NCI-H748 (cell line): ENCODE results near the gene KANSL1L.
"Not testable (repeated sequence)": the region's sequence is repeated elsewhere in the genome, so short reads cannot be mapped to it uniquely, and the experiment has no call there.

ENCODE experiments used
- DNase-seq: peaks from one replicate; lab custom pipeline; 2025; ENCODE audit not compliant: unreplicated experiment; lab: John Stamatoyannopoulos, UW

KANSL1L gene

DNA sequence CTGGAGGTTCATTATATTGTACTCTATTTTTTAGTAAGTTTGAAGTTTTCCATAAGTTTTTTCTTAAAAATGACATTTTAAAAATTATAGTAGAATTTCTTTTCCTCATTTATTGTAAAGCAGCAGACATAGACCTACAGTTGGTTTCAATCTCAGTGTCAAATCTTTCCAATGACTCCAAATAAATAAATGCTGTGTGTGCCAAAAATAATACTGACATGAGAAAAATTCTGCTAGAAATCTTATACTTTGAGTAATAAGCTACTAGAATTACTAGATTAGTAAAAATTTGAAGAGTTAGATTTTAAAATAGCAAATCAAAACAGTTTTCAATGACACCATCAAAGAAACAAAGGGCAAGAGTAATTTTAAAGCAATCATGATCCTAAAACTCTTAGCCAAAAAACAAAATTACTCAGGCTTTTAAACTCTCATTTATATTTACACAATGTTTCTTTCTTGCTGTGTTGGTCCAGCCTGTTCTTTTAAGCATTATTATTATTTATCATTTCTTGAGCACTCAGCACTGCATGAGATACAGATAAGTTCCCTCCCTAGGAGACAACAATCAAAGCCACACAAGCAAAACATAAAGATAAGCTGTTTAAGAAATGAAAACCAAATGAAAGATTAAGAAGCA lies 8.3 kb upstream of the KANSL1L start:
- DNase-seq: no peak

DNA sequence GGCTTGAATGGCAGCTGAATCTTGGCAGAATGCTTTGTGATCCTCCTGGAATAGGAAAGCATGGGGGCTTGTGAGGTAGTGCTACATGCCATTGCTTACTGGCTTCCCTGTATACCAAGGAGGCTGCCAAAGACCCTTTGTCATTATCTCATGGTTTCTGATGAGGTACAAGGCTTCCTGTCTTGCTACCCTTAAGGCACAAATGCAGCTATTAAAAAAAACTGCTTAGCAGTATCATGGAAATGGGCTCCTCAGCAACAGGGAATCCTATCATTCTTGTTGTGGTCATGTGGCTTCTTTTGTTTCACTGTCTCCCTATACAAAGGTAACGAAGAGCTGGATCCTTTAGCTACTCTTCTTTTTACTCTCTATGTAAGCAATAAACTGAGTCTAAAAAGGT lies 6.6 kb upstream of the KANSL1L start:
- DNase-seq: no peak

DNA sequence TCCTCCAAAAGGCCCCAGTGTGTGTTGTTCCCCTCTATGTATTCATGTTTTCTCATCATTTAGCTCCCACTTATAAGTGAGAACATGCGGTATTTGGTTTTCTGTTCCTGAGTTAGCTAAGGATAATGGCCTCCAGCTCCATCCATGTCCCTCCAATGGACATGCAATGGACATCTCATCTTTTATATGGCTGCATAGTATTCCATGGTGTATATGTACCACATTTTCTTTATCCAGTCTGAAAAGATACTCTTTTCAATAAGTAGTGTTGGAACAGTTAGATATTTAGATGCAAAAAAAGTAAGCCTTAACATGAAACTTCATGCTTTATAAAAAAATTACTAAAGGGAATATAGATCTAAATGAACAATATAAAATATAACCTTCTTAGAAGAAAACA lies 5.9 kb upstream of the KANSL1L start:
- not testable (repeated sequence) for DNase-seq

DNA sequence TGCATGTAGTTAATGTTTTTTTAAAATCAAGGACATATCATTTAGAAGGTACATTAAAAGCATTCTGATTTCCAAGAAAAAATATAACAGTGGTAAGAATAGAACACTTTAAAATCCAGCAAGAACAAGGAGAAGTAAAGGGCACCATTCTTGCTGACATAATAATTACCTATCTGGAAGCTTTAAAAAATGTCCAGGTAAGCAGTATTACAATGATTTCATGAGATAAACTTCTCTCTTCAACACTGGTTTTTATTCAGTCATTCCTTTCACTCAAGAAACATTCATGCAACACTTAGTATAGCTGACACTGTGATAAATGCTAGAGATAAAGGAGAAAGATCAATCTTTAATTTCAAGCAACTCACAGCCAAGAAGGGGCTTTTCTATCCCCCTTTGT lies 2.9 kb upstream of the KANSL1L start:
- DNase-seq: no peak

DNA sequence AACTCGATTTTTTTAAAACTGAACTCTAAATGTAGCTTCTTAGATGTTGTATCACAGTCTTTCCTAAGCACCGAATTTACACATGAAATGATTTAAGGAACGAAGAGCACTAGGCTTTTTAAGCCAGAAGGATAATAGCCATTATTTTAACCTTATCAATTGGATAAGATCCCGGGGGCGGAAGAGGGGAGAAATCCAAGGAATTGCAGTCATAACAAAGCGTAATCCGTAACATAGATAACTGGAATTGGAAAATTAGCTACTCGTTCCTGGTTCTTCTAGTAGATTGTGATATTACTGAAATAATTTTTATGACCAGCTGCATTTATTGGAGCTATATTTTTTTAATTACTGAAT lies 988 bp upstream of the KANSL1L start:
- peak; percentile 56 for DNase-seq

DNA sequence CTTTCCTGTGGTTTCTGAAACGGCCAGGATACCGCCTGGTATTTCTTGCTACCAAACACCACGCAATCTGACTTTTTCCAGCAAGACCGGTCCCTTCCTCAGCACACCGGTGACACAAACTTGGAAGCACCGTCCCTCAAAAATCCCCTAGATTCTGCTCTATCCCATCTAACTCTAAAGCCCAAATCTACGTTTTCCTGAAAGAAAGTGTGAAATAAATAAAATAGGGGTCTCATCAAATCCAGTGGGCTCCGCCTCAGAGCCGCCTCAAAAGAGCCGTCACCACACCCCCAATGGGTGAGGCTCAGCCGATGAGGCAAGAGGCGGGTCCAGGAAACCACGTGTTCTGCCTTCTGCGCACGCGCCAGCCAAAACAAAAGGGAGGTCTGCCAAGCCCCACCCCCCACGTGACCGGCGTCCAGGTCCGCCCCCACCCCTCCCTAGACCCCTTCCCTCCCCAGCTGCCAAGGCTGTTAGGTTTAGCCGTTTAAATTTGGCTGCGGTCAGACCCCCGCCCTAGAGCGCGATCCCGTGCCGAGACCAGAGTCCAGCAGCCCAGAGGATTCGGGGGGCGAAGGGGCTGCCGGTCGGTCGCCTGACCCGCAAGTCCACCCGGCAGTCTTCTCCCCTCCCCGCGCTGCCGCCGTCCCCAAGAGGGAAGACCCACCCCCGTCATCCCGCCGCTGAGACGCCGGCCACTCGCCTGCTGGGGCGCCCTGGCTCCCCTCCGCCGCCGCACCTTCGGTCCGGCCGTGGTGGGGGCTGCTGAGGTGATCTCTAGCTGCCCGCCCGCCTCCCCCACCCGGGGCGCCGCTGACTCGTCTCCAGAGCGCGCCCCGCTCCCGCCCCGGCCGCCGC lies 534 bp downstream of the KANSL1L start:
- peak; percentile 96 for DNase-seq

DNA sequence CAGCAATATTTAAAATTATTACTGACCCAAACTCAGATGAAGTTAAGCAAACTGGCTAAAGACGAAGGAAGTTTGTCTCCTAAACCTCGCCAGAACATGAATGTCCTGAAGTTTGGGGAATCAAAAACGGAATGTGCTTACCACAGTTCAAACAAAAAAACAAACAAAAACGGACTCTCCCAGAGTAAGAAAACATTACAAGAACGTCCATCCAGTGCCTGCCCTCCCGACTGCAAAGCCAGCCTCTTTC lies 1.1 kb downstream of the KANSL1L start:
- no peak for DNase-seq

DNA sequence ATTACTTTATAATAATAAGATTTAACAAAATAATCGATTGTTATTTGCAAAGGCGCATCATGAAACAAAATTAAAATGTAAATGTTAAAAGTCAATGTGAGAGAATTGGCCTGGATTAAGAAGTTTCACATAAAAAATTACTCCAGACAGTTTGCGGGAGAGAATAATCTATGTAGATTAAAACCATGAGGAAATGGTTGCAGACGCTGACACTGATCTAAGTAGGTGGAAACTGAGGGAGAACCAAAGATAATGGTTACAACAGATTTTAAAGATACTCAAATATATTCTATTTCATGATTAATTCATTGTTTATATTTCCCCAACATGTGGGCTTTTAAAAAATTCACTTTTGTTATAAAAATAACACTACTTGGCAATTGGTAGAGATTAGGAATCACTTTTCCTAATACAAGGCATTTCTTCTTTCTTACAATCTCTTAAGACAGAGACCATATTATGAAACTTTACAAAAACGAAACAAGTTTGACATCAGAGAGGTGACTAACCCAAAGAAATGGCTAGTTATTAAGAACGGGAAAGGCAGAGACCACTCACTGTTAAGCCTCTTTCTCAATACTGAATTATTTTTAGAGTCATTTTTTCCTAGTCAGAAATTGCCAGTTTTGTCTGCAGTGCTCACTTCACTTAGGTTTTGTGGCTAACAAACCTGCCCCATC lies 1.6 kb downstream of the KANSL1L start:
- peak; percentile 36 for DNase-seq

DNA sequence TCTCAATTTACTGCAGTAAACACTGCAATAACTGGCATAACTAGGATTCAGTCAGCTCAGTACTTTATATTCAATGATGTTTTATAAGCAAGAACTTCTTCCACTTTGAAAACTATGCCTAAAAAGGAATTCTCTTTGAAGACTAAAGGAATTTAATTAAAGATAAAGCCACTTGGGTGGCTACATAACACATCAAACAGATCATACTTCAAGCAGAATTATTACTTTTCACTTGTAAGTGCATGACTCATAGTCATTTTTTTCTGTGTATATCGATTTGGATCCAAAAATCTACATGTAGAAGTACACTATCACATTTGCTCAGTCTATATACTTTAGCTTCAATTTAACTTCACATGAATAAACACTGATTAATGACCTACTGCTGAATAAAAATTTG lies 4.0 kb downstream of the KANSL1L start:
- DNase-seq: no peak

DNA sequence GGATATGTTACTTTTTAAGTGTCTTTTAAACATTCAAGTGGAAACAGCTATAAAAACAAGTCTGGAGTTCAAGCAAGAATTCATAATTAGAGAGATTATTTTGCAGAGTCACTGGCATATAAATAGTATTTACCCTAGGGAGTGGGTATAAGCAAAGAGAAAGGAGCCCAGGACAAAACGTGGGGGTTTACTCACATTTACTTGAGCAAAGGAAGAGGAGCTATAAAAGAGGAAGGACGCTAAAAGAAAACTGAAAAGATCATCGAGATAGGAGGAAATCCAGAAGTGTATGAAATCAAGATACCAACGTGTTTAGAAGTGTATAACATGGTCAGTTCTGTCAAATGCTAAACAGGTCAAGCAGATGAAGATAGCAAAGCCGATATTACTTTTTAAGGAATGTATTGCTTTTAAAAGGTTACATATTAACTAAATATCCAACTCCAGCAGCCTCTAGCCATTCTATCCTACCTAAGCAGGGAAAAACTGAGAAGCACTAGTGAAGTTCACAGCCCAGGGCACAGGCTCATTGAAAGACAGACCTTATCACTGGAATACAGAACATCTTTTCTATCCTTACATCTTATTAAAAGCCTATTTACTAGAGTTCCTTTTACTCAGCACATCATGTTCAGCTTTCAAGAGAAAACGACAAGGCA lies 8.6 kb downstream of the KANSL1L start:
- no peak for DNase-seq

DNA sequence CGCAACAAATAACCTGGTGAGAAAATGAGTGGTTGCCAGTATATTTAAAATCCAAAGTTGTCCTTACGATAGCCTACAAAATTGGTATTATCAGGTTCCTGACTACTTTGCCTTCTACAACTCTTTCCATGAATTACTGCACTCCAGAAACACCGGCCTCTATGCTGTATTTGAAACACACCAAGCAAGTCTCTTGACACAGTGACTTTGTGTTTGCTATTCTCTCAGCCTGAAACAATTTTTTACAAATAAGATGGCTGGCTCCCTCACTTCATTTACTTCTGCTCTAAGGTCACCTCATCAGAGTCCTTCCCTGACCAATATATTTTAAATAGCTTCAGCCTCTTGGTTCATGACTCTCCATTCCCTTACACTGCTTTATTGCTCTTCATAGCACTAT lies 12.2 kb downstream of the KANSL1L start:
- DNase-seq: no peak

DNA sequence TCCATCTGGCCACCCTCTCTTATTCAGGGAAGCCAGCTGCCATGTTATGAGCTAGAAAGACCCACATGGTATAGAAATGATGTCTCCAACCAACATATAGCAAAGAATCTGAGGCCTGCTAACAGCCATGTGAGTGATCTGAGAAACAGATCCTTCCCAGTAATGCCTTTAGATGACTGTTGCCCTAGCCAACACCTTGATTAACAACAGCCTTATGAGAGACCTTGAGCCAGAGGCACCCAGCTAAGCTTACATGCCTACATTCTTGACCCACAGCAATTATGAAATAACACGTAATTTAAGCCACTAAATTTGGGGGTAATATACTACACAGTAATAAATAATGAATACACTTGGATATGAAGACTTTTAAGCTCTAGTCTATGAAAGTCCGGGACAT lies 13.0 kb downstream of the KANSL1L start:
- DNase-seq: no peak

DNA sequence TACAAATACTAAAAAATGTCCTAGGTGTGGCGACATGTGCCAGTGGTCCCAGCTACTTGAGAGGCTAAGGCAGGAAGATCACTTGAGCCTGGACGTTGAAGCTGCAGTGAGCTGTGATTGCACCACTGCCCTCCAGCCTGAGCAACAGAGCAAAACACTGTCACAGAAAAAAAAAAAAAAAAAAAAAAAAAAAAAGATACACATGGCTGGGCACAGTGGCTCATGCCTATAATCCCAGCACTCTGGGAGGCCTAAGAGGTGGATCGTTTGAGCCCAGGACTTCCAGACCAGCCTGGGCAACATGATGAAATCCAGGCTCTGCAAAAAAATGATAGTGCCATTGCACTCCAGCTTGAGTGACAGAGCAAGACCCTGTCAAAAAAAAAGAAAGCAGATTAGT lies 13.7 kb downstream of the KANSL1L start:
- DNase-seq: no peak

DNA sequence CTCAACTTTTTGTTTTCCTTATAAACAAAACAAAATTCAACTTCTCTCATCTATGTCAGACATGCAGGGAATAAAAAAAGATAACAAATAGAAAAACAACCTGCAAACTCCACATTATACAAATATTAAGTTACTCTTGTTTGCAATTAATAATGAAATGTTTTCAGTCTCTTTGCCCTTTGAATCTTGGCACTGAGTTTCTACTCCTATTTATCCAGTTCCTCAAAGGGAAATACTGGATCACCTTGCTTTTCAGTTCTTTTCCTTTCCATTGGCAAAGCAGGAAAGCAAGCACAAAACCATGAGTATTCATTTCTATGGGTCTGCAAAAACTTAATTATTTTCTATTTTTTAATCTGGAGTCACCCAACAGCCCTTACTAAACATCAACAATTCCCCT lies 23.6 kb downstream of the KANSL1L start:
- no peak for DNase-seq

DNA sequence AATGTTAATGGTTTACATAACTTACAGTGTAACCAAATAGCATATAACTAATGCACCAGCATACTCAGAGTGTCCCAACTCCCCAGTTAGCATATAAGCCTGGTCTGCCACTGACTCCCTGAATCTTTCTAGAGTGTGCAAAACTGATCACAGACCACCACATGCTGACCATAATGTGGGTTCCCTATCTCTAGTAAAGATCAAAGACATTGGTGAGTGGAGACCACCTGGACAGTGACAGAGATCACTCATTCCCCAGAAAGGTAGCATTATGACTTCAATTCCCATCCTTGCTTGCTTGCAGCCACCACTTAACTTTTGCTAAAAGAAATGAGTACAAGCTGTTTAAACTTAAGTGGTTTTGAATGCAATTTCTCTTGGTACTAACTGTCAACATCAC lies 39.0 kb downstream of the KANSL1L start:
- no peak for DNase-seq

DNA sequence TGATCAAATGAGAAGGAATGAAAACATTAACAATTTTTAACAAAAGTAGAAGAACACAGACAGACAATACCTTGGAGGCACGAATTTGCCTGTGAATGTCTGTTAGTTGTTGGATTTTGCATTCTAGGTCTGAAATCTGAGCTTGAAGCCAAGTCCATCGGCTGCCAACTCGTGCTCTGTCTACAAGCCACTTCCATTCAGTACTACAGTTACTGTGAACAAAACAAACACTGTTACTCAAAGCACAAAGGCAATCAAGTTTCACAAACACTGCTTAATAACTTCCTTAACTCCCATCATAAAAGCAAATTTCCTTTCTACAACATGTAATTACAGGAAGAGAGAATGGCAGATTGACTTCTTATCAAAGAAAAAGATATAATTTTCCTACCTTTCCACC lies 42.2 kb downstream of the KANSL1L start:
- DNase-seq: peak; percentile 94

DNA sequence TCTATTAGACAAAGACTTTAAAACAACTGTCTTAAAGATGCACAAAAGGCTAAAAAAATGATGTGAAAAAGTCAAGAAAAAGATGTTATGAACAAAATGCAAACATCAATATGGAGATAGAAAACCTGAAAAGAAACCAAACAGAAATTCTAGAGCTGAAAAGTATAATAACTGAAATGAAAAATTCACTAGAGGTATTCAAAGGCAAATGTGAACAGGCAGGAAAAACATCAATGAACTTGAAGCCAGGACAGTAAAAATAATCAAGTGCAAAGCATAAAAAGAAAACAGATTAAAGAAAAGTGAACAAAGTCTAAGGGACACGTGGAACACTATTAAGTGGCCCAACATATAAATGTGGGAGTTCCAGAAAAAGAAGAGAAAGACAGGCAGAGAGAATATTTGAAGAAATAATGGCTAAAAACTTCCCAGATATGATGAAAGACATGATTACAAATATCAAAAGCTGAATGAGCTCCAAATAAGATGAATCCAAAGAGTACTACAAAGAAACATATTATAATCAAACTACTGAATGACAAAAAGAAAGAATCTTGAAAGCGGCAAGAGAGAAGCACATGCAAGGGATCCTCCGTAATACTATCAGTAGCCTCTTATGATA lies 57.5 kb downstream of the KANSL1L start:
- no peak for DNase-seq

DNA sequence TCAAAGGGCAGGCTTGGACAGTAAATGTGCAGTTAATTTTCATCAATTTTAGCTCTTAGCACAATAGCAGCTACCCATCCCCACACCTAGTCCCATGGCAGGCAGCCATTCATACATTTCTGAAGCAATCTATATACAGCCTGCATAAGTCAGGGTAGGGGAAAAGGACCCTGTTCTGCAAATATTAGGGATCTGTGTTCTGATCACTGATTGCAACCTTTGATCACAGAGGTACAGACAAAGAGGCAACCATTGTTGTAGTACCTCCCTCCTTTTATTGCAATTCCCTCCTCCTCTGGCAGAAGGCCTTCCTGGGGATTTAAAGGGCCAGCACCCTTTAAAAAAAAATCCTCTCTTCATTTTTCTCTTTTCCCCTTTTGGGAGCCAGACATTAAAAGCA lies 58.3 kb downstream of the KANSL1L start:
- DNase-seq: no peak

DNA sequence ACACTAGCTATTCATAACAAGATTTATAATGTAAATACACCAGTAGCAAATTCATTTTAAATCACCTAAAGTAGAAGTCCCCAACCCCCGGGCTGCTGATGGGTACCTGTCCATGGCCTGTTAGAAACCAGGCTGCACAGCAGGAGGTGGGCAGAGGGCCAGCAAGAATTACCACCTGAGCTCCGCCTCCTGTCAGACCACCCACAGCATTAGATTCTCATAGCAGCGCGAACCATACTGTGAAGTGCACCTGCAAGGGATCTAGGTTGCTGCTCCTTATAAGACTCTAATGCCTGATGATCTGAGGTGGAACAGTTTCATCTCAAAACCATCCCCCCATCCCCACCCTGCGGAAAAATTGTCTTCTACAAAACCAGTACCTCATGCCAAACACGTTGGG lies 71.3 kb downstream of the KANSL1L start:
- DNase-seq: peak; percentile 43

DNA sequence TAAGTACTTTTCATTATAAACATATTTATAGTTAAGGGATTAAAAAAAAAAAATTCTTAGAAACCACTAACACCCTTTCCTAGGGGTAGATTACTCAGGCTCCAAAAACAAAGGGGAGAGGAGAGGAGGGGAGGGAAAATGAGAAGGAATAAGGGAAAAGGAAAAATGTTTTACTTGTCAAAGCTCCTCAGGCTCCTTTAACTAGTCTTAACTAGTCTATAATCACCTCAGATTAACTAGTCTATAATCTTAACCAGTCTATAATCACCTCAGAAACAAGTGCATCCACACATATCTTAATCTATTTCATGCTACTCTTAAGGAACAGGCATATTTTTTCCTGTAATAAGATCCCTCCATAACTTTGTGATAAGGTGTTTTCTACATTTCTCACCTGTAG lies 76.4 kb downstream of the KANSL1L start:
- DNase-seq: no peak

DNA sequence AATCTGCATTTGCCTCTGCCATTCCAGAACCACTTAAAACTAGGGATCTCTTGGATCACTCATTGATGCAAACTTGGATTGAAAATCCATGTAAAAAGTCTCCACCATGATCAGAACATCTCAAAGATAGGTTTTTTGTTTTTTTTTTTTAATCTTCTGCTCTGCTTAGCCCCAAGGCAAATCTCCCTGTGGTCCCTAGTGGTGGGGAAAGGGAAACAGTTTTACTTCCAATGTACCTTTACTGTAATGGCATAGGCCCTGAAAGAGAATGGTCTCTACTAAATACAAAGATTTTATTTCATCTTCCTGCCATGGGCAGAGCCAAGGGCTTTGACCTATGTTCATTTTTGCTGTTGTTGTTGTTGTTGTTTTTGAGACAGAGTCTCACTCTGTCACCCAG lies 78.4 kb downstream of the KANSL1L start:
- no peak for DNase-seq

DNA sequence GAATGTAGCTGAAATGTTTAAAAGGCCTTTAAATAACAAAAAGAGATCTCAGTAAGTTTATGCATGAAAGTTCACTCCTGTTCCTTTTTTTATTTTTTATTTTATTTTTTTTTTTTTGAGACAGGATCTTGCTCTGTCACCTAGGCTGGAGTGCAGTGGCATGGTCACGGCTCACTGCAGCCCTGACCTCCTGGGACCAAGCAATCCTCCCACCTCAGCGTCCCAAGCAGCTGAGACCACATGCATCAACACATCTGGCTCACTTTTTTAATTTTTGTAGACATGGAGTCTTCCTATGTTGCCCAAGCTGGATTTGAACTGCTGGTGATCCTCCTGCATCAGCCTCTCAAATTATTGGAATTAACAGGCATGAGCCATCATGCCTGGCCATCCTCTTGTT lies 84.3 kb downstream of the KANSL1L start:
- no peak for DNase-seq
